GM23338 (cell line): ENCODE data around the gene TYK2. TPM values are rescaled to one million over a fixed set of nuclear protein-coding genes. Genes with fewer than 3 reads are reported as not detected.

Experiments used
- ATAC-seq: fragments of 200-7000 bp; cut with Tn5 transposase; 3 replicates; pipeline ENCODE4 v1.9.1; 2020
- DNase-seq: peaks from one replicate; pipeline ENCODE4 v3.0.0-alpha.2; 2015; ENCODE audit warnings: low spot score
- H2AFZ ChIP-seq: fragments of 200-600 bp; sonication (generic); 2 replicates; pipeline ENCODE4 v1.8.0; 2016; ENCODE audit warnings: antibody characterized with exemption, mild to moderate bottlenecking, moderate library complexity
- H3F3A ChIP-seq: fragments of 200-600 bp; sonication (generic); replicated peaks from 2 replicates; pipeline ENCODE4 v1.8.0; 2017; ENCODE audit warnings: antibody characterized with exemption, mixed run types, low read depth
- H3K27ac ChIP-seq: fragments of 200-600 bp; sonication (generic); 2 replicates; pipeline ENCODE4 v1.6.1; 2016; ENCODE audit warnings: low read depth
- H3K27me3 ChIP-seq: fragments of 200-600 bp; sonication (generic); 2 replicates; pipeline ENCODE4 v1.8.0; 2016; ENCODE audit warnings: mild to moderate bottlenecking, mixed run types, moderate library complexity; ENCODE audit not compliant: insufficient read depth
- H3K36me3 ChIP-seq: fragments of 200-600 bp; sonication (generic); 2 replicates; pipeline ENCODE4 v1.8.0; 2016; ENCODE audit warnings: mild to moderate bottlenecking; ENCODE audit not compliant: insufficient read depth
- H3K4me1 ChIP-seq: fragments of 200-600 bp; sonication (generic); 2 replicates; pipeline ENCODE4 v1.8.0; 2016; ENCODE audit warnings: mild to moderate bottlenecking, moderate library complexity; ENCODE audit not compliant: insufficient read depth
- H3K4me2 ChIP-seq: fragments of 200-600 bp; sonication (generic); 2 replicates; pipeline ENCODE4 v1.7.1; 2017; ENCODE audit warnings: mixed run types
- H3K4me3 ChIP-seq: fragments of 200-600 bp; sonication (generic); 2 replicates; pipeline ENCODE4 v1.6.1; 2016; ENCODE audit warnings: mixed run types
- H3K79me2 ChIP-seq: fragments of 200-600 bp; sonication (generic); replicated peaks from 2 replicates; pipeline ENCODE4 v1.8.0; 2017; ENCODE audit warnings: mild to moderate bottlenecking; ENCODE audit not compliant: insufficient read depth
- H3K9me2 ChIP-seq: fragments of 200-600 bp; sonication (generic); 2 replicates; pipeline ENCODE4 v1.8.0; 2017; ENCODE audit not compliant: insufficient read depth
- H4K20me1 ChIP-seq: fragments of 200-600 bp; sonication (generic); replicated peaks from 2 replicates; pipeline ENCODE4 v1.8.0; 2017; ENCODE audit warnings: mild to moderate bottlenecking; ENCODE audit not compliant: insufficient read depth
- H3K27ac Mint-ChIP-seq: 2 replicates; pipeline ENCODE4 v1.8.0; 2020; ENCODE audit warnings: inconsistent platforms, mild to moderate bottlenecking, moderate library complexity, mixed read lengths
- H3K27me3 Mint-ChIP-seq: 3 replicates; pipeline ENCODE4 v1.8.0; 2022; ENCODE audit warnings: low read depth, mild to moderate bottlenecking, moderate library complexity, mixed read lengths, inconsistent platforms; ENCODE audit not compliant: insufficient read depth, poor library complexity
- H3K36me3 Mint-ChIP-seq: 3 replicates; pipeline ENCODE4 v1.8.0; 2021; ENCODE audit warnings: low read depth, mild to moderate bottlenecking, inconsistent platforms, moderate library complexity, mixed read lengths
- H3K4me1 Mint-ChIP-seq: 3 replicates; pipeline ENCODE4 v1.8.0; 2020; ENCODE audit warnings: mild to moderate bottlenecking, inconsistent platforms, mixed read lengths
- H3K4me3 Mint-ChIP-seq: 3 replicates; pipeline ENCODE4 v1.8.0; 2021; ENCODE audit warnings: moderate library complexity, mild to moderate bottlenecking, inconsistent platforms, mixed read lengths
- H3K9me3 Mint-ChIP-seq: 3 replicates; pipeline ENCODE4 v1.8.0; 2020; ENCODE audit warnings: moderate library complexity, mild to moderate bottlenecking, inconsistent platforms, mixed read lengths
- CREB1 ChIP-seq: fragments of 250-450 bp; sonication (Bioruptor Pico); IDR thresholded peaks from 2 replicates; pipeline ENCODE4 v1.5.0; 2020; ENCODE audit warnings: low read depth, mild to moderate bottlenecking, moderate library complexity
- CTCF ChIP-seq, 2 experiments: fragments of 200-600 bp in 1 of 2; sonication (generic) in 1 of 2; conservative IDR thresholded peaks; 2 replicates each; pipeline versions ENCODE4 v1.5.1 to v1.6.1; 2016 to 2017; ENCODE audit warnings: antibody characterized with exemption in 2 of 2, low read depth in 2 of 2, mild to moderate bottlenecking in 2 of 2, moderate library complexity in 1 of 2
- EZH2 ChIP-seq: fragments of 200-600 bp; sonication (generic); IDR thresholded peaks from one replicate; pipeline ENCODE4 v1.8.0; 2017; ENCODE audit warnings: antibody characterized with exemption, mild to moderate bottlenecking, low read depth; ENCODE audit not compliant: unreplicated experiment
- EZH2phosphoT487 ChIP-seq: fragments of 200-600 bp; sonication (generic); IDR thresholded peaks from one replicate; pipeline ENCODE4 v1.8.1; 2018; ENCODE audit warnings: antibody characterized with exemption; ENCODE audit not compliant: unreplicated experiment
- JUNB ChIP-seq: IDR thresholded peaks from one replicate; pipeline ENCODE4 v1.6.1; 2016; ENCODE audit warnings: antibody characterized with exemption; ENCODE audit not compliant: unreplicated experiment
- POLR2AphosphoS5 ChIP-seq: IDR thresholded peaks from 2 replicates; pipeline ENCODE4 v1.6.1; 2016; ENCODE audit warnings: antibody characterized with exemption, low read depth
- ZNF114 ChIP-seq: fragments of 250-450 bp; sonication (Bioruptor Pico); IDR thresholded peaks from 2 replicates; pipeline ENCODE4 v1.5.0; 2020; ENCODE audit warnings: mild to moderate bottlenecking, moderate library complexity
- ZNF331 ChIP-seq: fragments of 250-450 bp; sonication (Bioruptor Pico); IDR thresholded peaks from 2 replicates; pipeline ENCODE4 v1.5.0; 2020; ENCODE audit warnings: low read depth, mild to moderate bottlenecking, moderate library complexity
- polyA plus RNA-seq: library from polyadenylated mRNA; unstranded; fragments of >200 nt; fragmentation: Nextera tagmentation; extraction: Ambion mirVana; gene quantifications from 2 replicates; pipeline ENCODE4 v1.2.1, GENCODE V29; 2016
- total RNA-seq: library from RNA; depleted of rRNA; stranded (reverse); fragments of >200 nt; shearing (Covaris generic); gene quantifications from 2 replicates; pipeline ENCODE4 v1.2.3, GENCODE V29; 2014

TYK2 gene
- total and polyA plus RNA-seq, 2 experiments from 2014 or later = 29.1 to 30.7 TPM

GRCh38 chr19:10335352-10335985, 44.9 kb downstream of the TYK2 start:
- DNase-seq = peak; percentile 52

GRCh38 chr19:10334588-10335351, 45.6 kb downstream of the TYK2 start:
- Mint-ChIP-seq H3K27ac (no peak overlapping the region), H3K27me3 (peaks cover 19% of the 10 kb centered on the region), H3K36me3 (peaks cover 13% of the 10 kb centered on the region), H3K4me1 (peaks cover 20% of the 10 kb centered on the region), H3K4me3 (peak overlapping the region; percentile 98), H3K9me3 (no peaks in the 10 kb centered on the region; the same call in 2 of the 3 replicates)
- Histone ChIP-seq H3K9me2 (no peaks in the 10 kb centered on the region), H3K79me2 (peaks cover 32% of the 10 kb centered on the region), H3K27me3 (no peaks in the 10 kb centered on the region), H3K4me3 (peak overlapping the region; percentile 99), H4K20me1 (peaks cover 10% of the 10 kb centered on the region), H3K27ac (no peak overlapping the region), H3K4me1 (peaks cover 26% of the 10 kb centered on the region; the same call in 1 of the 2 replicates), H3K36me3 (no peaks in the 10 kb centered on the region), H2AFZ (peak overlapping the region; percentile 83), H3F3A (peaks cover 6% of the 10 kb centered on the region), H3K4me2 (peak overlapping the region; percentile 93)
- DNase-seq (peak; percentile 95), ATAC-seq (peak; percentile 66)
- TF ChIP-seq JUNB (no peak), ZNF114 (no peak), POLR2AphosphoS5 (peak; percentile 66), ZNF331 (CRISPR knock-in tag) (no peak), EZH2 (no peak), CTCF (conservative IDR thresholded peaks at IDR 0.05; ENCODE audit: low read depth in 2 of 2) (peak; percentile 13 to 21; a peak in 3 of 4 replicates)

More at GRCh38 chr19:10335352-10335985, 44.9 kb downstream of the TYK2 start:
- Mint-ChIP-seq H3K27ac (no peak overlapping the region), H3K36me3 (peaks cover 6% of the 10 kb centered on the region; the same call in 2 of the 3 replicates), H3K4me3 (peak overlapping the region; percentile 98), H3K9me3 (no peaks in the 10 kb centered on the region; the same call in 2 of the 3 replicates), H3K4me1 (peaks cover 21% of the 10 kb centered on the region), H3K27me3 (peaks cover 19% of the 10 kb centered on the region)
- Histone ChIP-seq H3K4me1 (peaks cover 32% of the 10 kb centered on the region; the same call in 1 of the 2 replicates), H3K27ac (no peak overlapping the region), H3F3A (peaks cover 6% of the 10 kb centered on the region; the same call in 1 of the 2 replicates), H3K9me2 (no peaks in the 10 kb centered on the region), H3K36me3 (no peaks in the 10 kb centered on the region), H3K27me3 (no peaks in the 10 kb centered on the region), H3K4me2 (peak overlapping the region; percentile 93), H3K4me3 (peak overlapping the region; percentile 99), H2AFZ (no peak overlapping the region), H3K79me2 (peaks cover 25% of the 10 kb centered on the region), H4K20me1 (peaks cover 10% of the 10 kb centered on the region)
- TF ChIP-seq CTCF (conservative IDR thresholded peaks at IDR 0.05; ENCODE audit: low read depth in 2 of 2) (peak; percentile 0 to 46; a peak in 2 of 4 replicates), EZH2phosphoT487 (no peak), CREB1 (no peak)
- ATAC-seq = peak; percentile 22
